Fibroblast of lung (primary cell): Measurements from ENCODE around the gene SLC35F3. TPM values are rescaled to one million over a fixed set of nuclear protein-coding genes. Genes with fewer than 3 reads are reported as not detected.

Experiments
- DNase-seq, 2 donors: peaks; one replicate each; pipeline versions ENCODE4 v3.0.0 to v3.0.0-alpha.2; 2010; ENCODE audit warnings: low read depth in 2 of 2
- H2AFZ ChIP-seq: 2 replicates; pipeline ENCODE4 v1.5.1; 2012; ENCODE audit warnings: low read length, control low read depth, inconsistent platforms
- H3K27ac ChIP-seq: 2 replicates; pipeline ENCODE4 v1.5.1; 2011; ENCODE audit warnings: low read length, control low read depth; ENCODE audit not compliant: insufficient read depth
- H3K27me3 ChIP-seq: 2 replicates; pipeline ENCODE4 v1.5.1; 2011; ENCODE audit warnings: mild to moderate bottlenecking, low read length; ENCODE audit not compliant: control insufficient read depth, insufficient read depth
- H3K36me3 ChIP-seq: 2 replicates; pipeline ENCODE4 v1.5.1; 2011; ENCODE audit warnings: low read length; ENCODE audit not compliant: control insufficient read depth, insufficient read depth
- H3K4me1 ChIP-seq: 2 replicates; pipeline ENCODE4 v1.5.1; 2011; ENCODE audit warnings: low read length; ENCODE audit not compliant: control insufficient read depth, insufficient read depth; ENCODE audit errors: extremely low read depth
- H3K4me2 ChIP-seq: 2 replicates; pipeline ENCODE4 v1.5.1; 2011; ENCODE audit warnings: low read length, control low read depth; ENCODE audit not compliant: insufficient read depth; ENCODE audit errors: extremely low read depth
- H3K4me3 ChIP-seq, 4 experiments: fragments of 200-600 bp in 1 of 4; sonication (generic) in 1 of 4; replicated peaks in 1 of 4; 2 replicates each; pipeline ENCODE4 v1.5.1; 2011 to 2016; ENCODE audit warnings: low read length in 4 of 4, low read depth in 3 of 4, mild to moderate bottlenecking in 3 of 4, control low read depth in 2 of 4, inconsistent platforms in 1 of 4, mixed read lengths in 1 of 4; ENCODE audit not compliant: insufficient read depth in 1 of 4; ENCODE audit errors: control extremely low read depth in 1 of 4
- H3K79me2 ChIP-seq: 2 replicates; pipeline ENCODE4 v1.5.1; 2012; ENCODE audit warnings: mild to moderate bottlenecking, low read length, inconsistent platforms; ENCODE audit not compliant: control insufficient read depth, insufficient read depth
- H3K9ac ChIP-seq: 2 replicates; pipeline ENCODE4 v1.5.1; 2011; ENCODE audit warnings: mild to moderate bottlenecking, low read length, control low read depth; ENCODE audit not compliant: insufficient read depth
- H3K9me3 ChIP-seq: 2 replicates; pipeline ENCODE4 v1.5.1; 2012; ENCODE audit warnings: low read depth, low read length; ENCODE audit not compliant: control insufficient read depth, insufficient read depth
- H4K20me1 ChIP-seq: 2 replicates; pipeline ENCODE4 v1.5.1; 2011; ENCODE audit warnings: low read length; ENCODE audit not compliant: control insufficient read depth, insufficient read depth; ENCODE audit errors: extremely low read depth
- CTCF ChIP-seq, 2 donors: IDR thresholded peaks in 1 of 2; conservative IDR thresholded peaks in 1 of 2; 1 replicate in 1 of 2; 2 replicates in 1 of 2; pipeline ENCODE4 v1.5.1; 2011 to 2012; ENCODE audit warnings: low read length in 2 of 2, control low read depth in 1 of 2, inconsistent platforms in 1 of 2, low read depth in 1 of 2, mild to moderate bottlenecking in 1 of 2
- EZH2 ChIP-seq: IDR thresholded peaks from 2 replicates; pipeline ENCODE4 v1.5.1; 2012; ENCODE audit warnings: low read length, control low read depth, mild to moderate bottlenecking; ENCODE audit errors: missing control alignments
- polyA plus RNA-seq, 2 donors: library from polyadenylated mRNA; depleted of rRNA in 1 of 2; stranded (reverse) in 1 of 2; unstranded in 1 of 2; fragments of >200 nt; gene quantifications; 2 replicates each; pipeline ENCODE4 v1.2.1, GENCODE V29; 2011 to 2012; ENCODE audit warnings: missing spikeins in 1 of 2
- total RNA-seq: library from RNA; depleted of rRNA; stranded (reverse); fragments of >200 nt; gene quantifications from 2 replicates; pipeline ENCODE4 v1.2.1, GENCODE V29; 2014

Gene SLC35F3
- total and polyA plus RNA-seq, 2 donors (not counting 1 experiment from before 2014, with no cell fraction given) = not detected

GRCh38 chr1:233938476-233938875, 34.0 kb downstream of the SLC35F3 start:
- no peak overlapping the region for H2AFZ ChIP-seq
- no peaks in the 10 kb centered on the region for H3K79me2 ChIP-seq
- H4K20me1 ChIP-seq = no peaks in the 10 kb centered on the region
- H3K4me3 ChIP-seq = no peak overlapping the region
- H3K9ac ChIP-seq = no peak overlapping the region
- no peaks in the 10 kb centered on the region for H3K9me3 ChIP-seq
- no peak for DNase-seq
- H3K4me1 ChIP-seq = no peaks in the 10 kb centered on the region
- H3K27me3 ChIP-seq = no peaks in the 10 kb centered on the region
- no peak overlapping the region for H3K4me2 ChIP-seq
- H3K36me3 ChIP-seq = no peaks in the 10 kb centered on the region
- TF ChIP-seq CTCF (conservative IDR thresholded peaks at IDR 0.05 in 1 of 2, IDR thresholded peaks at IDR 0.05 in 1 of 2; ENCODE audit: low read depth in 1 of 2, low read length in 2 of 2) (no peak), EZH2 (no peak)
- H3K27ac ChIP-seq = no peak overlapping the region

- H3K4me3 ChIP-seq = no peak overlapping the region
- no peaks in the 10 kb centered on the region for H3K79me2 ChIP-seq
- H3K4me2 ChIP-seq = no peak overlapping the region
- no peaks in the 10 kb centered on the region for H3K4me1 ChIP-seq
- no peak for DNase-seq
- TF ChIP-seq EZH2 (no peak), CTCF (conservative IDR thresholded peaks at IDR 0.05 in 1 of 2, IDR thresholded peaks at IDR 0.05 in 1 of 2; ENCODE audit: low read depth in 1 of 2, low read length in 2 of 2) (no peak)
- no peaks in the 10 kb centered on the region for H3K9me3 ChIP-seq
- no peak overlapping the region for H3K9ac ChIP-seq
- H3K27me3 ChIP-seq = no peaks in the 10 kb centered on the region
- no peak overlapping the region for H3K27ac ChIP-seq
- H2AFZ ChIP-seq = no peak overlapping the region
- H4K20me1 ChIP-seq = no peaks in the 10 kb centered on the region
- no peaks in the 10 kb centered on the region for H3K36me3 ChIP-seq
Measured at GRCh38 chr1:233939451-233939850, 35.0 kb downstream of the SLC35F3 start.

- no peaks in the 10 kb centered on the region for H4K20me1 ChIP-seq
- TF ChIP-seq CTCF (conservative IDR thresholded peaks at IDR 0.05 in 1 of 2, IDR thresholded peaks at IDR 0.05 in 1 of 2; ENCODE audit: low read depth in 1 of 2, low read length in 2 of 2) (no peak), EZH2 (no peak)
- H3K36me3 ChIP-seq = no peaks in the 10 kb centered on the region
- H2AFZ ChIP-seq = no peak overlapping the region
- no peaks in the 10 kb centered on the region for H3K4me1 ChIP-seq
- H3K9me3 ChIP-seq = no peaks in the 10 kb centered on the region
- H3K27me3 ChIP-seq = no peaks in the 10 kb centered on the region
- H3K9ac ChIP-seq = no peak overlapping the region
- no peak overlapping the region for H3K4me2 ChIP-seq
- peak in 1 of 2 donors; percentile 13 for DNase-seq
- H3K27ac ChIP-seq = no peak overlapping the region
- H3K79me2 ChIP-seq = no peaks in the 10 kb centered on the region
- no peak overlapping the region for H3K4me3 ChIP-seq
Measured at GRCh38 chr1:233940908-233941307, 36.4 kb downstream of the SLC35F3 start.
